H1 (cell line): Measurements from ENCODE around the gene PHF8. TPM values are rescaled to one million over a fixed set of nuclear protein-coding genes. Genes with fewer than 3 reads are reported as not detected.

ENCODE experiments used
- CTCF ChIP-seq, 3 experiments: IDR thresholded peaks; 1 replicate in 2 of 3; 2 replicates in 1 of 3; pipeline versions ENCODE4 v1.5.1 to v1.6.1; 2011; ENCODE audit warnings: low read length in 3 of 3, mild to moderate bottlenecking in 3 of 3, inconsistent platforms in 2 of 3, low read depth in 1 of 3, moderate library complexity in 1 of 3; ENCODE audit not compliant: insufficient read depth in 1 of 3; ENCODE audit errors: control extremely low read depth in 1 of 3
- TBP ChIP-seq: IDR thresholded peaks from 2 replicates; pipeline ENCODE4 v1.6.1; 2011; ENCODE audit warnings: low read depth, low read length, improper control_type of control experiment
- polyA plus RNA-seq, 7 experiments: library from polyadenylated mRNA; depleted of rRNA in 3 of 7; stranded (reverse) in 5 of 7; unstranded in 2 of 7; fragments of >200 nt in 5 of 7; fragments of 200-250 nt in 2 of 7; gene quantifications; 1 replicate in 5 of 7; 2 replicates in 1 of 7; 4 replicates in 1 of 7; pipeline versions ENCODE4 v1.2.1 to v1.2.3, GENCODE V29; 2011 to 2013; ENCODE audit warnings: missing spikeins in 2 of 7, mixed read lengths in 2 of 7
- total RNA-seq: library from RNA; stranded (reverse); fragmentation: NEBNext Ultra II Directional; extraction: Animal tissue kit (Norgen Biotek cat#: 25700); gene quantifications from 2 replicates; pipeline ENCODE4 v1.2.1, GENCODE V29; 2021

The PHF8 gene
- total and polyA plus RNA-seq, 2 of the 8 experiments (the other 6 are each of a cell fraction or from before 2014, with no cell fraction given), result 14.6 to 27.6 TPM

GRCh38 chrX:54093571-54093970, 49.3 kb upstream of the PHF8 start (continued):
- TF ChIP-seq CTCF (IDR thresholded peaks at IDR 0.05; ENCODE audit: control extremely low read depth in 1 of 3, insufficient read depth in 1 of 3, low read depth in 1 of 3, low read length in 3 of 3) (no peak), TBP (no peak)
